GM12878 (cell line): ENCODE measurements around the gene SOX18. TPM values are rescaled to one million over a fixed set of nuclear protein-coding genes. Genes with fewer than 3 reads are reported as not detected.

ENCODE experiments used
- BRCA1 ChIP-seq: IDR thresholded peaks from 2 replicates; pipeline ENCODE4 v1.6.1; 2011; ENCODE audit warnings: low read depth, low read length, improper control_type of control experiment
- CBX5 ChIP-seq: sonication (generic); IDR thresholded peaks from 2 replicates; pipeline ENCODE4 v1.6.1; 2016; ENCODE audit warnings: low read depth, moderate library complexity, mild to moderate bottlenecking, inconsistent platforms
- CHD1 ChIP-seq: IDR thresholded peaks from 2 replicates; pipeline ENCODE4 v1.6.1; 2012; ENCODE audit warnings: low read depth, low read length, improper control_type of control experiment
- ESRRA ChIP-seq: IDR thresholded peaks from 2 replicates; pipeline ENCODE4 v1.6.1; 2012; ENCODE audit warnings: mild to moderate bottlenecking, low read length, improper control_type of control experiment
- HCFC1 ChIP-seq: fragments of 150-350 bp; IDR thresholded peaks from 2 replicates; pipeline ENCODE4 v1.6.1; 2014; ENCODE audit warnings: low read length
- KAT2A ChIP-seq: conservative IDR thresholded peaks from 2 replicates; pipeline ENCODE4 v1.6.1; 2011; ENCODE audit warnings: low read depth, low read length; ENCODE audit not compliant: control insufficient read depth
- MEF2B ChIP-seq: fragments of 450-650 bp; IDR thresholded peaks from 2 replicates; pipeline ENCODE4 v1.6.1; 2018; ENCODE audit warnings: mild to moderate bottlenecking, moderate library complexity; ENCODE audit not compliant: partially characterized antibody, poor library complexity, severe bottlenecking
- MTA2 ChIP-seq: fragments of 450-650 bp; IDR thresholded peaks from 2 replicates; pipeline ENCODE4 v1.6.1; 2016; ENCODE audit warnings: low read depth, mild to moderate bottlenecking, moderate library complexity
- NR2F1 ChIP-seq: fragments of 450-650 bp; conservative IDR thresholded peaks from 2 replicates; pipeline ENCODE4 v1.6.1; 2017; ENCODE audit warnings: mild to moderate bottlenecking
- POLR2A ChIP-seq: IDR thresholded peaks from 2 replicates; pipeline ENCODE4 v1.6.1; 2011; ENCODE audit warnings: low read depth, mild to moderate bottlenecking, low read length
- RB1 ChIP-seq: fragments of 450-650 bp; formaldehyde crosslinking; IDR thresholded peaks from 2 replicates; pipeline ENCODE4 v1.6.1; 2017; ENCODE audit warnings: mild to moderate bottlenecking, borderline replicate concordance
- SIN3A ChIP-seq: IDR thresholded peaks from 2 replicates; pipeline ENCODE4 v1.6.1; 2012; ENCODE audit warnings: low read depth, low read length, improper control_type of control experiment
- SMARCA5 ChIP-seq: fragments of 450-650 bp; IDR thresholded peaks from 2 replicates; pipeline ENCODE4 v1.6.1; 2017; ENCODE audit warnings: mild to moderate bottlenecking
- SP1 ChIP-seq: IDR thresholded peaks from one replicate; pipeline ENCODE4 v1.6.1; 2011; ENCODE audit warnings: low read depth, low read length
- TCF12 ChIP-seq: IDR thresholded peaks from 2 replicates; pipeline ENCODE4 v1.6.1; 2011; ENCODE audit warnings: low read depth, mild to moderate bottlenecking, low read length
- TCF7 ChIP-seq: IDR thresholded peaks from 2 replicates; pipeline ENCODE4 v1.6.1; 2014; ENCODE audit warnings: antibody characterized with exemption, borderline replicate concordance
- ZNF24 ChIP-seq: fragments of 450-650 bp; IDR thresholded peaks from 2 replicates; pipeline ENCODE4 v1.6.1; 2017; ENCODE audit warnings: antibody characterized with exemption, mild to moderate bottlenecking
- ZZZ3 ChIP-seq: IDR thresholded peaks from 2 replicates; pipeline ENCODE4 v1.6.1; 2011; ENCODE audit warnings: low read depth; ENCODE audit not compliant: control insufficient read depth, insufficient read length
- polyA plus RNA-seq, 11 experiments: library from polyadenylated mRNA; depleted of rRNA in 4 of 11; unstranded in 6 of 11; stranded (reverse) in 5 of 11; fragments of >200 nt; fragmentation: Nextera tagmentation in 4 of 11; fragmentation: Illumina TruSeq in 1 of 11; extraction: Ambion mirVana in 4 of 11; extraction: Trizol in 1 of 11; gene quantifications; 1 replicate in 1 of 11; 2 replicates in 10 of 11; pipeline versions ENCODE4 v1.2.1 to v1.2.3, GENCODE V29; 2011 to 2016; ENCODE audit warnings: inconsistent platforms in 2 of 11, missing spikeins in 2 of 11, low read depth in 1 of 11
- total RNA-seq, 4 experiments: library from RNA; depleted of rRNA in 3 of 4; stranded (reverse); fragments of >200 nt in 3 of 4; fragmentation: Illumina TruSeq in 1 of 4; extraction: Trizol in 1 of 4; gene quantifications; 2 replicates each; pipeline versions ENCODE4 v1.2.1 to v1.2.3, GENCODE V29; 2013 to 2021
- TF ChIP-seq, protein P1 (sequence below): fragments of 450-650 bp; IDR thresholded peaks from 2 replicates; pipeline ENCODE4 v1.6.1; 2017; ENCODE audit warnings: antibody characterized with exemption, mild to moderate bottlenecking, moderate library complexity
- TF ChIP-seq, protein P2 (sequence below): IDR thresholded peaks from 2 replicates; pipeline ENCODE4 v1.6.1; 2011; ENCODE audit warnings: mild to moderate bottlenecking, low read depth, low read length, moderate library complexity; ENCODE audit not compliant: insufficient replicate concordance
- TF ChIP-seq, protein P3 (sequence below): fragments of 150-350 bp; IDR thresholded peaks from 2 replicates; pipeline ENCODE4 v1.6.1; 2014; ENCODE audit warnings: mild to moderate bottlenecking, low read depth, low read length
- TF ChIP-seq, protein P4 (sequence below): IDR thresholded peaks from 2 replicates; pipeline ENCODE4 v1.6.1; 2011; ENCODE audit warnings: low read depth, mild to moderate bottlenecking, low read length, moderate library complexity, borderline replicate concordance; ENCODE audit errors: extremely low read depth
- TF ChIP-seq, protein P5 (sequence below): fragments of 450-650 bp; IDR thresholded peaks from 2 replicates; pipeline ENCODE4 v1.6.1; 2018; ENCODE audit warnings: borderline replicate concordance, mild to moderate bottlenecking; ENCODE audit not compliant: partially characterized antibody

Gene SOX18
- total and polyA plus RNA-seq, 10 of the 15 experiments (the other 5 are each of a cell fraction or from before 2014, with no cell fraction given): 0.05 to 5.6 (median 0.28) TPM; not detected in 3

DNA sequence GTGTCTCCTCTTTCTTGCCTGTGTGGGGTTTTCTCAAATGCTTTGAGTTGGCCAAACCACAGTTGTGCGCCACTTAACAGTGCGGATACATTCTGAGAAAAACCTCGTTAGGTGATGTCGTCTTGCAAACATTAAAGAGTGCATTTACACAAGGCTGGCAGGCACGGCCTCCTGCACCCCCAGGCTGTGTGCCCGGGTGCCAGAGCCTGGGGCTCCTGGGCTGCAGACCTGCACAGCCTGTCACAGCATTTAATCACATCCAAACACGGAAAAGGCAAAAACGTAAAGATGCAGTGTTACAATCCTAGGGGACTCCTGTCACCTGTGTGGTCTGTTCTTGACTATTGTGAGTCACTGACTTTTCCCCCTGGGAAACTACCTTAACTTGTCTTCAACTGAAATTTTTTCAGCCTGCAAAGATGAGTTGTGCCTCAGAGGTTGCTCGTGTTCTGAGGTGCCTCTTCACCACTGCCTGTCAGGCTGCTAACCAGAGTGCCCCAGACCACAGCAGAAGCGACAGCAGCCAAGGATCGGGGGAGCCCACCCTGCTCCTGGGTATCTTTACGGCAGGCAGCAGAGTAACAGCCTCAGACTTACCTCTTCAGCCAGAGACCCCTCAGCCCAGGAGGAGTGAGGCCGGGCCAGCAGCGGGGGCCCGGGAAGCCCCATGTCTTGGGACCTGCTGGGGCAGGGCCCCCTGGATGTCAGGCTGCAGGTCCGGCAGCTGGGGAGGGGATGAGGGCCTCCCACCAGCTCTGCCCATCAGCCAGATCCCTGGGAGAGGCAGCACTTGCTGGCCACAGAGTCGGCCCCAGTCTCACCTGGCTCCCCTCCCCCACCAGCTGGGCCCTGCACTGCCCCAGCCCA is 14.1 kb downstream of the SOX18 start (continued):
- TF ChIP-seq MEF2B (peak; percentile 89), TCF7 (no peak; the same call in 1 of the 2 replicates), RB1 (no peak), TCF12 (peak; percentile 10; the same call in 1 of the 2 replicates), CHD1 (no peak), BRCA1 (no peak), CBX5 (no peak), MTA2 (peak; percentile 72), NR2F1 (peak; percentile 82; the same call in 1 of the 2 replicates), POLR2A (peak; percentile 53), SMARCA5 (no peak), ESRRA (no peak), ZNF24 (no peak), ZZZ3 (no peak), SP1 (no peak), HCFC1 (no peak; the same call in 1 of the 2 replicates), SIN3A (no peak), KAT2A (no peak)
- TF ChIP-seq, protein P1, sequence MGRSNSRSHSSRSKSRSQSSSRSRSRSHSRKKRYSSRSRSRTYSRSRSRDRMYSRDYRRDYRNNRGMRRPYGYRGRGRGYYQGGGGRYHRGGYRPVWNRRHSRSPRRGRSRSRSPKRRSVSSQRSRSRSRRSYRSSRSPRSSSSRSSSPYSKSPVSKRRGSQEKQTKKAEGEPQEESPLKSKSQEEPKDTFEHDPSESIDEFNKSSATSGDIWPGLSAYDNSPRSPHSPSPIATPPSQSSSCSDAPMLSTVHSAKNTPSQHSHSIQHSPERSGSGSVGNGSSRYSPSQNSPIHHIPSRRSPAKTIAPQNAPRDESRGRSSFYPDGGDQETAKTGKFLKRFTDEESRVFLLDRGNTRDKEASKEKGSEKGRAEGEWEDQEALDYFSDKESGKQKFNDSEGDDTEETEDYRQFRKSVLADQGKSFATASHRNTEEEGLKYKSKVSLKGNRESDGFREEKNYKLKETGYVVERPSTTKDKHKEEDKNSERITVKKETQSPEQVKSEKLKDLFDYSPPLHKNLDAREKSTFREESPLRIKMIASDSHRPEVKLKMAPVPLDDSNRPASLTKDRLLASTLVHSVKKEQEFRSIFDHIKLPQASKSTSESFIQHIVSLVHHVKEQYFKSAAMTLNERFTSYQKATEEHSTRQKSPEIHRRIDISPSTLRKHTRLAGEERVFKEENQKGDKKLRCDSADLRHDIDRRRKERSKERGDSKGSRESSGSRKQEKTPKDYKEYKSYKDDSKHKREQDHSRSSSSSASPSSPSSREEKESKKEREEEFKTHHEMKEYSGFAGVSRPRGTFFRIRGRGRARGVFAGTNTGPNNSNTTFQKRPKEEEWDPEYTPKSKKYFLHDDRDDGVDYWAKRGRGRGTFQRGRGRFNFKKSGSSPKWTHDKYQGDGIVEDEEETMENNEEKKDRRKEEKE: no peak
- TF ChIP-seq, protein P2, sequence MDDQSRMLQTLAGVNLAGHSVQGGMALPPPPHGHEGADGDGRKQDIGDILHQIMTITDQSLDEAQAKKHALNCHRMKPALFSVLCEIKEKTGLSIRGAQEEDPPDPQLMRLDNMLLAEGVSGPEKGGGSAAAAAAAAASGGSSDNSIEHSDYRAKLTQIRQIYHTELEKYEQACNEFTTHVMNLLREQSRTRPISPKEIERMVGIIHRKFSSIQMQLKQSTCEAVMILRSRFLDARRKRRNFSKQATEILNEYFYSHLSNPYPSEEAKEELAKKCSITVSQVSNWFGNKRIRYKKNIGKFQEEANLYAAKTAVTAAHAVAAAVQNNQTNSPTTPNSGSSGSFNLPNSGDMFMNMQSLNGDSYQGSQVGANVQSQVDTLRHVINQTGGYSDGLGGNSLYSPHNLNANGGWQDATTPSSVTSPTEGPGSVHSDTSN: peak; percentile 22
- TF ChIP-seq, protein P3, sequence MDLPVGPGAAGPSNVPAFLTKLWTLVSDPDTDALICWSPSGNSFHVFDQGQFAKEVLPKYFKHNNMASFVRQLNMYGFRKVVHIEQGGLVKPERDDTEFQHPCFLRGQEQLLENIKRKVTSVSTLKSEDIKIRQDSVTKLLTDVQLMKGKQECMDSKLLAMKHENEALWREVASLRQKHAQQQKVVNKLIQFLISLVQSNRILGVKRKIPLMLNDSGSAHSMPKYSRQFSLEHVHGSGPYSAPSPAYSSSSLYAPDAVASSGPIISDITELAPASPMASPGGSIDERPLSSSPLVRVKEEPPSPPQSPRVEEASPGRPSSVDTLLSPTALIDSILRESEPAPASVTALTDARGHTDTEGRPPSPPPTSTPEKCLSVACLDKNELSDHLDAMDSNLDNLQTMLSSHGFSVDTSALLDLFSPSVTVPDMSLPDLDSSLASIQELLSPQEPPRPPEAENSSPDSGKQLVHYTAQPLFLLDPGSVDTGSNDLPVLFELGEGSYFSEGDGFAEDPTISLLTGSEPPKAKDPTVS: no peak
- TF ChIP-seq, protein P4, sequence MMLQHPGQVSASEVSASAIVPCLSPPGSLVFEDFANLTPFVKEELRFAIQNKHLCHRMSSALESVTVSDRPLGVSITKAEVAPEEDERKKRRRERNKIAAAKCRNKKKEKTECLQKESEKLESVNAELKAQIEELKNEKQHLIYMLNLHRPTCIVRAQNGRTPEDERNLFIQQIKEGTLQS: no peak
- TF ChIP-seq, protein P5, sequence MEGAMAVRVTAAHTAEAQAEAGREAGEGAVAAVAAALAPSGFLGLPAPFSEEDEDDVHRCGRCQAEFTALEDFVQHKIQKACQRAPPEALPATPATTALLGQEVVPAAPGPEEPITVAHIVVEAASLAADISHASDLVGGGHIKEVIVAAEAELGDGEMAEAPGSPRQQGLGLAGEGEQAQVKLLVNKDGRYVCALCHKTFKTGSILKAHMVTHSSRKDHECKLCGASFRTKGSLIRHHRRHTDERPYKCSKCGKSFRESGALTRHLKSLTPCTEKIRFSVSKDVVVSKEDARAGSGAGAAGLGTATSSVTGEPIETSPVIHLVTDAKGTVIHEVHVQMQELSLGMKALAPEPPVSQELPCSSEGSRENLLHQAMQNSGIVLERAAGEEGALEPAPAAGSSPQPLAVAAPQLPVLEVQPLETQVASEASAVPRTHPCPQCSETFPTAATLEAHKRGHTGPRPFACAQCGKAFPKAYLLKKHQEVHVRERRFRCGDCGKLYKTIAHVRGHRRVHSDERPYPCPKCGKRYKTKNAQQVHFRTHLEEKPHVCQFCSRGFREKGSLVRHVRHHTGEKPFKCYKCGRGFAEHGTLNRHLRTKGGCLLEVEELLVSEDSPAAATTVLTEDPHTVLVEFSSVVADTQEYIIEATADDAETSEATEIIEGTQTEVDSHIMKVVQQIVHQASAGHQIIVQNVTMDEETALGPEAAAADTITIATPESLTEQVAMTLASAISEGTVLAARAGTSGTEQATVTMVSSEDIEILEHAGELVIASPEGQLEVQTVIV: no peak
